Diencephalon (tissue), 1 donor: ENCODE results near the gene FOLR2. TPM values are rescaled to one million over a fixed set of nuclear protein-coding genes. Genes with fewer than 3 reads are reported as not detected.

Experiments used
- total RNA-seq: library from RNA; depleted of rRNA; stranded (reverse); fragments of >200 nt; gene quantifications from one replicate; pipeline ENCODE4 v1.2.3, GENCODE V29; 2014

FOLR2 gene
- 10.8 TPM for total RNA-seq

GRCh38 chr11:72216638-72217037 is at the start of gene FOLR2:
Gene FOLR2, plus strand, starts transcription at chr11:72216794. Its CDS starts 1,791 bp downstream, at chr11:72218585.

DNA sequence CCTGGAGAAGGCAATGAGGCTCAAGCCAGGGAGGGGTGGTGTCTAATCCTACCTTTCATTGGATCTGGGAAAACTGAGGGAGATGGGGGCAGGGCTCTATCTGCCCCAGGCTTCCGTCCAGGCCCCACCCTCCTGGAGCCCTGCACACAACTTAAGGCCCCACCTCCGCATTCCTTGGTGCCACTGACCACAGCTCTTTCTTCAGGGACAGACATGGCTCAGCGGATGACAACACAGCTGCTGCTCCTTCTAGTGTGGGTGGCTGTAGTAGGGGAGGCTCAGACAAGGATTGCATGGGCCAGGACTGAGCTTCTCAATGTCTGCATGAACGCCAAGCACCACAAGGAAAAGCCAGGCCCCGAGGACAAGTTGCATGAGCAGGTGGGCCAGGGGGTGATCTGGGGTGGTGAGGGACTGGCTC is 24.6 kb upstream of the FOLR2 start, which contains the start of gene FOLR1:
Gene FOLR1, plus strand, starts transcription at position 180 of the 421 bp plus-strand sequence. Its CDS starts 34 bp downstream, at position 214.

DNA sequence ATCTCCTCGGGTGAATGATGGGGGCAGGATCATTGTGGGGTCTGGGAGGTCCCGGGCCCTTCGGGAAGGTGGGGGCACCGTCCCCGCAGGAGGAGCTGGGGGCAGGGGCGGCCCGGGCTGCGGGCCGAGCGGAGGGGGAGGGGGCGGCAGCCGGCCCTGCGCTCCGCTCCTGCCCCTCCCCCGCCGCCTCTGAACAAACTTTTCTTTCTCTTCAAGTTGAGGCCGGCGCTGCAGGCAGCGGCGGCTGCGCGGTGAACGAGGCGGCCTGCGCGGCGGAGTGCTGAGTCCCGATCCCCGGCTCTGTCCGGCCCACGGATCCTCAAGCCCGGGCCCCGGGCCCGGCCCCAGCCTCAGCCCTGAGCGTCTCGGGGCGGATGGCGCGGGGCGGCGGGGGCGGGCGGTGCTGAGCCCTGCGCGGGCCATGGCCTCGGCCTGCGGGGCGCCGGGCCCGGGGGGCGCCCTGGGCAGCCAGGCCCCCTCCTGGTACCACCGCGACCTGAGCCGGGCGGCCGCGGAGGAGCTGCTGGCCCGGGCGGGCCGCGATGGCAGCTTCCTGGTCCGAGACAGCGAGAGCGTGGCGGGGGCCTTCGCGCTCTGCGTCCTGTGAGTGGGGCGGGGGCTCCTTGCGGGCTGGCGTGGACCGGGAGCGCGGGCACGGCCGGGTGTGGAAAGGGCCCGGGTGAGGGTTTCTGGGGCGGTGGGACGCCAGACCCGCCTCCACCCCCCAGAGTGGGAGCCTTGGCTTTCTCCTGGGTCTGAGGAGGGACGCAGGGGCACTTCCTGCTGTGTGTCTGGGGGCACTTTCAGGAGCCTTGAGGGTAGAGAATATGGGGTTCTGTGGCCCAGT is 8.2 kb downstream of the FOLR2 start, which contains the start of gene INPPL1:
Gene INPPL1, plus strand, starts transcription at position 204 of the 847 bp plus-strand sequence. Its CDS starts 218 bp downstream, at position 422.

DNA sequence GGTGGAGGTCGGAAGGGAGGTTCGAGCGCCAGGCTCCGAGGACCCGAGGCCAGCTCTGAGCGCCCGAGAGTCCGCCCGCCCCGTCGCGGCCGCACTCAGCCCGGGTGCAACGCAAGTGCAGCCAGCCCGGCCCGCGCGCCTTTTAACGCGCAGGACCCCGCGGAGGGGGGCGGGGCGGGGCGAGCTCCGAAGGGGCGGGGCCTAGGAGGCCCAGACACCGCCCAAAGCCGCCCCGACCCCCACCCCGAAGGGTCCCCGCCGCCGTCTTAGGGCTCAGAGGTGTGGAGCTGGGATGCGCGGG is 27.4 kb downstream of the FOLR2 start, which contains the start of gene PHOX2A:
Gene PHOX2A, minus strand, starts transcription at position 117 of the 301 bp plus-strand sequence. CDS start 172 bp downstream, outside the sequence.

Other genes with a start within 250 kb of the FOLR2 start
- 2.8 TPM for gene IL18BP, start 217.9 kb upstream of the FOLR2 start, total RNA-seq
- 144 TPM for gene NUMA1, start 136.3 kb upstream of the FOLR2 start, total RNA-seq
- gene LRRC51, start 135.9 kb upstream of the FOLR2 start, total RNA-seq: 18.7 TPM
- 60.0 TPM for gene LAMTOR1, start 113.5 kb upstream of the FOLR2 start, total RNA-seq
- not detected for gene TOMT, start 110.9 kb upstream of the FOLR2 start, total RNA-seq
- gene ANAPC15, start 104.1 kb upstream of the FOLR2 start, total RNA-seq: 15.5 TPM
- gene FOLR3, start 81.1 kb upstream of the FOLR2 start, total RNA-seq: not detected
- 9.2 TPM for gene FOLR1, start 24.7 kb upstream of the FOLR2 start, total RNA-seq
- gene INPPL1, start 8.0 kb downstream of the FOLR2 start, total RNA-seq: 20.5 TPM
- not detected for gene PHOX2A, start 27.4 kb downstream of the FOLR2 start, total RNA-seq
- gene CLPB, start 217.7 kb downstream of the FOLR2 start, total RNA-seq: 77.0 TPM